ENCODE data around the gene TMEM97. TPM values are rescaled to one million over a fixed set of nuclear protein-coding genes. Genes with fewer than 3 reads are reported as not detected.
A peak's percentile ranks its signal among the peaks of the same experiment; 100 is the strongest.

Gene TMEM97
- total and polyA plus RNA-seq, 9 of the 15 experiments (the other 6 are each of a cell fraction or from before 2014, with no cell fraction given), result 34.6 to 121 (median 76.0) TPM

- peak; percentile 48 for TF ChIP-seq KDM5B (IDR thresholded peaks at IDR 0.05; ENCODE audit: insufficient replicate concordance, low read depth, low read length)
- TF ChIP-seq TCF15 (CRISPR knock-in tag; IDR thresholded peaks at IDR 0.05), result no peak
- TF ChIP-seq, protein P1, sequence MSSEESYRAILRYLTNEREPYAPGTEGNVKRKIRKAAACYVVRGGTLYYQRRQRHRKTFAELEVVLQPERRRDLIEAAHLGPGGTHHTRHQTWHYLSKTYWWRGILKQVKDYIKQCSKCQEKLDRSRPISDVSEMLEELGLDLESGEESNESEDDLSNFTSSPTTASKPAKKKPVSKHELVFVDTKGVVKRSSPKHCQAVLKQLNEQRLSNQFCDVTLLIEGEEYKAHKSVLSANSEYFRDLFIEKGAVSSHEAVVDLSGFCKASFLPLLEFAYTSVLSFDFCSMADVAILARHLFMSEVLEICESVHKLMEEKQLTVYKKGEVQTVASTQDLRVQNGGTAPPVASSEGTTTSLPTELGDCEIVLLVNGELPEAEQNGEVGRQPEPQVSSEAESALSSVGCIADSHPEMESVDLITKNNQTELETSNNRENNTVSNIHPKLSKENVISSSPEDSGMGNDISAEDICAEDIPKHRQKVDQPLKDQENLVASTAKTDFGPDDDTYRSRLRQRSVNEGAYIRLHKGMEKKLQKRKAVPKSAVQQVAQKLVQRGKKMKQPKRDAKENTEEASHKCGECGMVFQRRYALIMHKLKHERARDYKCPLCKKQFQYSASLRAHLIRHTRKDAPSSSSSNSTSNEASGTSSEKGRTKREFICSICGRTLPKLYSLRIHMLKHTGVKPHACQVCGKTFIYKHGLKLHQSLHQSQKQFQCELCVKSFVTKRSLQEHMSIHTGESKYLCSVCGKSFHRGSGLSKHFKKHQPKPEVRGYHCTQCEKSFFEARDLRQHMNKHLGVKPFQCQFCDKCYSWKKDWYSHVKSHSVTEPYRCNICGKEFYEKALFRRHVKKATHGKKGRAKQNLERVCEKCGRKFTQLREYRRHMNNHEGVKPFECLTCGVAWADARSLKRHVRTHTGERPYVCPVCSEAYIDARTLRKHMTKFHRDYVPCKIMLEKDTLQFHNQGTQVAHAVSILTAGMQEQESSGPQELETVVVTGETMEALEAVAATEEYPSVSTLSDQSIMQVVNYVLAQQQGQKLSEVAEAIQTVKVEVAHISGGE (CRISPR knock-in tag; IDR thresholded peaks at IDR 0.05), result peak in 2 of 3 experiments; percentile 41 to 92; a peak in 3 of 6 replicates
- no peak for TF ChIP-seq GTF2E2 (tag; IDR thresholded peaks at IDR 0.05)
- TF ChIP-seq ZHX1 (conservative IDR thresholded peaks at IDR 0.05; ENCODE audit: low read length), result no peak
- no peak for TF ChIP-seq IRF1 (CRISPR knock-in tag; IDR thresholded peaks at IDR 0.05; ENCODE audit: borderline replicate concordance)
- no peak for TF ChIP-seq NELFE (IDR thresholded peaks at IDR 0.05; ENCODE audit: insufficient read depth, insufficient read length)
- TF ChIP-seq SAFB2 (IDR thresholded peaks at IDR 0.05; ENCODE audit: borderline replicate concordance, low read depth, low read length, severe bottlenecking), result no peak
- TF ChIP-seq KLF16 (IDR thresholded peaks at IDR 0.05), result no peak
- peak; percentile 91 for TF ChIP-seq MBD2 (IDR thresholded peaks at IDR 0.05; ENCODE audit: borderline replicate concordance, low read depth)
- TF ChIP-seq TFAM (CRISPR knock-in tag; conservative IDR thresholded peaks at IDR 0.05), result no peak
Measured at GRCh38 chr17:28335201-28335958, 16.4 kb downstream of the TMEM97 start, which contains the start of the genes IFT20 and TNFAIP1 (continued).

Measured in K562 (cell line).